OCI-LY7 (cell line): ENCODE data around the gene DMAC2. TPM values are rescaled to one million over a fixed set of nuclear protein-coding genes. Genes with fewer than 3 reads are reported as not detected.

Experiments used
- BruUV-seq: library from RNA; stranded (reverse); fragments of 400-500 nt; replicated peaks from 2 replicates; lab custom pipeline; 2021; lab: Mats Ljungman, UMichigan
- CTCF ChIA-PET: fragments of 300-600 bp; sonication (Branson Sonifier 250); formaldehyde crosslinking; loops from one replicate; lab custom pipeline; 2022; ENCODE audit warnings: antibody characterized with exemption; ENCODE audit not compliant: unreplicated experiment; lab: Charles Lee
- POLR2A ChIA-PET: fragments of 300-600 bp; sonication (Branson Sonifier 250); formaldehyde crosslinking; loops from one replicate; lab custom pipeline; 2022; ENCODE audit warnings: antibody characterized with exemption; lab: Charles Lee
- DNase-seq: peaks from one replicate; pipeline ENCODE4 v3.0.0-alpha.2; 2015; ENCODE audit warnings: low spot score
- H2AFZ ChIP-seq: fragments of 200-600 bp; sonication (generic), shearing (Covaris generic); 2 replicates; pipeline ENCODE4 v1.6.1; 2014; ENCODE audit warnings: mild to moderate bottlenecking, antibody characterized with exemption, low read length, moderate library complexity
- H3K27ac ChIP-seq: fragments of 200-600 bp; sonication (generic); 2 replicates; pipeline ENCODE4 v1.5.1; 2014; ENCODE audit warnings: mixed run types, low read depth, mild to moderate bottlenecking, moderate library complexity, low read length, inconsistent platforms; ENCODE audit not compliant: poor library complexity, severe bottlenecking
- H3K36me3 ChIP-seq: fragments of 200-600 bp; sonication (generic); 2 replicates; pipeline ENCODE4 v1.6.1; 2014; ENCODE audit warnings: mild to moderate bottlenecking, antibody characterized with exemption, low read length, moderate library complexity, mixed read lengths; ENCODE audit not compliant: insufficient read depth
- H3K4me1 ChIP-seq: fragments of 200-600 bp; sonication (generic); 2 replicates; pipeline ENCODE4 v1.5.1; 2014; ENCODE audit warnings: mild to moderate bottlenecking, low read length; ENCODE audit not compliant: insufficient read depth, poor library complexity, severe bottlenecking
- H3K4me2 ChIP-seq: fragments of 200-600 bp; sonication (generic); 2 replicates; pipeline ENCODE4 v1.6.1; 2014; ENCODE audit warnings: mild to moderate bottlenecking, low read length
- H3K4me3 ChIP-seq: fragments of 200-600 bp; sonication (generic); 2 replicates; pipeline ENCODE4 v1.5.1; 2014; ENCODE audit warnings: mild to moderate bottlenecking, low read depth, low read length; ENCODE audit not compliant: poor library complexity, severe bottlenecking
- H3K79me2 ChIP-seq: fragments of 200-600 bp; sonication (generic); 2 replicates; pipeline ENCODE4 v1.6.1; 2016; ENCODE audit warnings: low read depth, mild to moderate bottlenecking, low read length, moderate library complexity, mixed read lengths; ENCODE audit not compliant: insufficient read depth
- H3K9me2 ChIP-seq: fragments of 200-600 bp; sonication (generic); 2 replicates; pipeline ENCODE4 v1.6.1; 2016; ENCODE audit warnings: mild to moderate bottlenecking, low read length, mixed read lengths; ENCODE audit not compliant: insufficient read depth
- H3K9me3 ChIP-seq: fragments of 200-600 bp; sonication (generic); 2 replicates; pipeline ENCODE4 v1.6.1; 2014; ENCODE audit warnings: mild to moderate bottlenecking, mixed run types, low read length, mixed read lengths
- H4K20me1 ChIP-seq: fragments of 200-600 bp; sonication (generic); 2 replicates; pipeline ENCODE4 v1.6.1; 2014; ENCODE audit warnings: mild to moderate bottlenecking, antibody characterized with exemption, low read length, moderate library complexity, mixed read lengths; ENCODE audit not compliant: insufficient read depth
- EZH2phosphoT487 ChIP-seq: fragments of 200-600 bp; sonication (generic); IDR thresholded peaks from 2 replicates; pipeline ENCODE4 v1.6.1; 2018; ENCODE audit warnings: low read depth, borderline replicate concordance, mild to moderate bottlenecking, mixed run types, antibody characterized with exemption, low read length, moderate library complexity, mixed read lengths
- intact Hi-C: fragments of 100-400 bp; cut with micrococcal nuclease; formaldehyde crosslinking; loops from one replicate; pipeline ENCODE4 v1.10.0; 2022; ENCODE audit not compliant: unreplicated experiment
- total RNA-seq, 2 experiments: library from RNA; depleted of rRNA in 1 of 2; stranded (reverse); fragments of >200 nt in 1 of 2; shearing (Covaris generic) in 1 of 2; gene quantifications; 2 replicates each; pipeline ENCODE4 v1.2.3, GENCODE V29; 2014 to 2022
- TF ChIP-seq, protein P1 (sequence below): fragments of 200-600 bp; sonication (generic); conservative IDR thresholded peaks from 2 replicates; pipeline ENCODE4 v1.5.1; 2014; ENCODE audit warnings: mild to moderate bottlenecking, antibody characterized with exemption, low read length, moderate library complexity, mixed read lengths

DMAC2 gene
- total RNA-seq, 2 experiments from 2014 or later = 30.6 to 41.6 TPM

DNA sequence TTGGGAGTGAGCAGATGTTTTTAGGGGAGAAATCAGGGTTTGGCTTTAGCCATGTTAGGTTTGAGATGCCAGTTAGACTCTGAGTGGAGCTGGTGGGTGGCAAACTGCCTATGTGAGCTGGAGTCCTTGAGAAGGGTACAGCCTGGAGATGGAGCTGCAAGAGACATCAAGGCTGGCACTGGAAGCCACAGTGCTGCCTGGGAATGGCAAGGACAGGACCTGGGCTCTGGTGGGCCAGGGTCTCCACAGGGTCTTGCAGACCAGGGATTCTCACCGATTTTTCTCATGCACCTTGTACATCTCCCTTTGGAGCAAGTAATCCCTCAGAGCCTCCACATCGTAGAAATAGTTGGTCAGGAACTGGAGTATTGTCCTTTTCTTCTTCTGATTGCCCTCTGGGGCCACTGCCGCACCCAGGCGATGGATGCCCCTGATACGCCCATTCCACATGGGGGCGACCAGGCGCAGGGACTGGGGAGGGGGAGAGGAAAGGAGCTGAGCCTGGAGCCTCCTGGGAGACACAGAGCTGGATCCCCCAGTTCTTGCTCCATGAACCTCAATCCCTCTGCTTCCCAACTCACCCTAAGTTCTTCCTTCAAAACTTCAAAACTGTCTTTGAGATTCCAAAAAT lies 1.7 kb downstream of the DMAC2 start:
- peaks cover 21% of the 10 kb centered on the region for H3K36me3 ChIP-seq
- no peaks in the 10 kb centered on the region for H3K9me3 ChIP-seq
- H3K79me2 ChIP-seq = peaks cover 16% of the 10 kb centered on the region; the same call in 1 of the 2 replicates
- H3K9me2 ChIP-seq = no peaks in the 10 kb centered on the region
- H3K4me2 ChIP-seq = peak overlapping the region; percentile 65; the same call in 1 of the 2 replicates
- BruUV-seq = no TSS peak
- intact Hi-C loops = no loop called here
- ChIA-PET POLR2A (interaction anchor here (1.4 kb wide), 1 partner anchor 70 kb away, joined by 4 read pairs; no protein-coding TSS in a partner anchor), CTCF (interaction anchor here (0.6 kb wide), 1 partner anchor 132 kb away, joined by 3 read pairs; no protein-coding TSS in a partner anchor)
- peaks cover 15% of the 10 kb centered on the region for H3K4me1 ChIP-seq
- H3K4me3 ChIP-seq = no peak overlapping the region
- no peak for TF ChIP-seq EZH2phosphoT487
- TF ChIP-seq, protein P1, sequence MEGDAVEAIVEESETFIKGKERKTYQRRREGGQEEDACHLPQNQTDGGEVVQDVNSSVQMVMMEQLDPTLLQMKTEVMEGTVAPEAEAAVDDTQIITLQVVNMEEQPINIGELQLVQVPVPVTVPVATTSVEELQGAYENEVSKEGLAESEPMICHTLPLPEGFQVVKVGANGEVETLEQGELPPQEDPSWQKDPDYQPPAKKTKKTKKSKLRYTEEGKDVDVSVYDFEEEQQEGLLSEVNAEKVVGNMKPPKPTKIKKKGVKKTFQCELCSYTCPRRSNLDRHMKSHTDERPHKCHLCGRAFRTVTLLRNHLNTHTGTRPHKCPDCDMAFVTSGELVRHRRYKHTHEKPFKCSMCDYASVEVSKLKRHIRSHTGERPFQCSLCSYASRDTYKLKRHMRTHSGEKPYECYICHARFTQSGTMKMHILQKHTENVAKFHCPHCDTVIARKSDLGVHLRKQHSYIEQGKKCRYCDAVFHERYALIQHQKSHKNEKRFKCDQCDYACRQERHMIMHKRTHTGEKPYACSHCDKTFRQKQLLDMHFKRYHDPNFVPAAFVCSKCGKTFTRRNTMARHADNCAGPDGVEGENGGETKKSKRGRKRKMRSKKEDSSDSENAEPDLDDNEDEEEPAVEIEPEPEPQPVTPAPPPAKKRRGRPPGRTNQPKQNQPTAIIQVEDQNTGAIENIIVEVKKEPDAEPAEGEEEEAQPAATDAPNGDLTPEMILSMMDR = no peak
- H4K20me1 ChIP-seq = no peaks in the 10 kb centered on the region
- DNase-seq = no peak
- no peak overlapping the region for H3K27ac ChIP-seq
- no peak overlapping the region for H2AFZ ChIP-seq

DNA sequence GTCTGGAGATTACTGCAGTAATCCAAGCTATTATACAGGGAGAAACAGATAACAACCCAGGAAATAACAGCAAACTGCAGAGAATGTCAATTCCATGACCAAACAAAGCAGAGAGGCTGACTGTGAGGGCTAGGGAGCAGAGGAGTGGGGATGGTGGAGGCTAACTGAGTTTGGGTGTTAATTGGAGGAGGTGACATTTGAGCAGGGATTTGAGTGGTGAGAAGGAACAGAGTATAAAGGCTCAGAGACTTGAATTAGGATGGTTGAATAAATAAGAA lies 3.1 kb downstream of the DMAC2 start:
- CTCF ChIA-PET = no interaction called here
- Histone ChIP-seq H3K27ac (no peak overlapping the region), H4K20me1 (no peaks in the 10 kb centered on the region), H3K9me2 (no peaks in the 10 kb centered on the region), H3K4me3 (no peak overlapping the region), H3K79me2 (peaks cover 16% of the 10 kb centered on the region; the same call in 1 of the 2 replicates), H3K4me1 (peaks cover 12% of the 10 kb centered on the region), H2AFZ (no peak overlapping the region), H3K9me3 (no peaks in the 10 kb centered on the region), H3K36me3 (peaks cover 36% of the 10 kb centered on the region), H3K4me2 (no peak overlapping the region)
- no TSS peak for BruUV-seq
- intact Hi-C loops = no loop called here
- POLR2A ChIA-PET = interaction anchor here (0.6 kb wide), 1 partner anchor 1000 kb away, joined by 5 read pairs; no protein-coding TSS in a partner anchor
- TF ChIP-seq, protein P1 = no peak
- TF ChIP-seq EZH2phosphoT487 = no peak
- DNase-seq = no peak
